GM12875 (cell line): ENCODE data around the gene MICAL3.

Experiments
- H3K4me3 ChIP-seq: one replicate; pipeline ENCODE4 v1.5.1; 2011; ENCODE audit warnings: low read depth, low read length, control low read depth
- CTCF ChIP-seq: IDR thresholded peaks from 2 replicates; pipeline ENCODE4 v1.5.1; 2011; ENCODE audit warnings: low read depth, mild to moderate bottlenecking, control low read depth, inconsistent platforms, low read length, moderate library complexity, borderline replicate concordance; ENCODE audit not compliant: insufficient read depth

Gene MICAL3

DNA sequence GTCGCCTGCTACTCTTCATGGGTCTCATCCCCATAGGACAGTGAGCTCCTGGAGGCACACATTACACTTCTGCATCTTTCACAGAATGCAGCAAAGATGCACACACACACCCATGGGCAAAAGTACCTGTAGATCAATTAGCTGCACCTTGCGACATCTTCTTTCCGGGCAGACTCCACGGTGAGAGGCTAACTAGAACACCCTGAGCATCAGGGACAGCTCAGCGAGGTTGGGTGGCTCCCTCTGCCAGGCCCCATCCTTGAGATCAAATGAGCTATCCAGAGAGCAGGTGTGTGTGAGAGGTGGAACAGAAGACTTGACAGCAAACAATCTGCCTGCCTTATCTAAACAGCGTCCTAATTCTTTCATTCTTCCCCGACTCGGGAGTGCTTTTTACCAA is 154.0 kb downstream of the MICAL3 start:
- H3K4me3 ChIP-seq = no peak overlapping the region

DNA sequence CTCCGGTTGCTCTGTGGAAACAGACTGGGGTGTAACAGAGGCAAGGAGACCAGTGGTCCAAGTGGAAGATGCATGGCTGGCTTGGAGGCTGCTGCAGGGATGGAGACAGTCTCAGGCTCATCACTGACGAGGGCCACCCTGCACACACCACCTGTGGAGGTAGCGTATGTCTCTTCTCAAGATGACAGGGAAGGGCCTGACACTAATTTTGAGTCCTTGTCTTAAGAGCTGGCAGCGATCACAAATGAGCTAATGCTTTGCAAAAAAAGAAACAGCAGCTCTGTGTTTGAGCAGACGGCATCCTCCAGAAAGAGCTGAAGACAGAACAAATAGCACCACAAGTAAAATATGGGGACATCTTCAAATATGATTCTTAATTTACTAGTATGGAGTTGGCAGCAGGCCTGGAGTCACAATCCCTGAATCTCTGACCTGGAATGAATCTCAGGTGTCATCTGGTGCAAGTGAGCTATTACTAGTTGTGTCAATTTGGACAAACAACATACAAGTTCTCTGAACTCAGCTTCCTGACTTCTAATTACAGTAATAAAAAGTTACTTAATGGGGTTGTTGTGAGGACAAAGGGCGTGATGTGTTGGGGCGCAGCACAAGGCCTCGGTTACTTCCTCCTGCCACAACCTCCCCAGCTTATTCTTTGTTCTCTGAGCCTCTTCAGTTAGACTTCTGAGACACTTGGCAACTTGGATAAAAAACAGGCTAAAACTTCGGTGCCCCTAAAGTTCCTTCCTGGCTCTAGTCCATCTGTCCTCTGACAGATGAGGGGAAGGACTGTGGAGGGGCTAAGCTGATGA is 154.9 kb downstream of the MICAL3 start:
- no peak for TF ChIP-seq CTCF
- no peak overlapping the region for H3K4me3 ChIP-seq

More for the DNA sequence above, 154.0 kb downstream of the MICAL3 start:
- TF ChIP-seq CTCF = no peak

DNA sequence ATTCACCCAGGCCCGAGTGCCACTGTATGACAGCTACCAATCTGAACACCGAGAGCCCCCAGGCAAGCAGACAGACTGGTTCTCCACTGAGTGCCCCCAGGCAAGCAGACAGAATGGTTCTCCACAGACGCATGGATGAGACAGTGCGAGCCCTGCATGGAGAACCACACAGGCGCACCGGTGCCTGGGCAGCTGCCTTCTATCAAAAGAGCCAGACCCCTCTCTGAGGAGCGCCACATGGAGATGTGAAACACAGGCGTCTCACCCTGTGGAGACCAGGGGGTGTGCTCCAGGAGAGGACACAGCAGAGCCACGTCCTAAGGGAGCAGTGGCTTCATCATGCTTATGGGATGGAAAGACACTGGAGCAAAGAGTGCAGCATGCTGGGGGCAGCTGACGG is 155.6 kb downstream of the MICAL3 start:
- TF ChIP-seq CTCF = no peak
- H3K4me3 ChIP-seq = no peak overlapping the region

DNA sequence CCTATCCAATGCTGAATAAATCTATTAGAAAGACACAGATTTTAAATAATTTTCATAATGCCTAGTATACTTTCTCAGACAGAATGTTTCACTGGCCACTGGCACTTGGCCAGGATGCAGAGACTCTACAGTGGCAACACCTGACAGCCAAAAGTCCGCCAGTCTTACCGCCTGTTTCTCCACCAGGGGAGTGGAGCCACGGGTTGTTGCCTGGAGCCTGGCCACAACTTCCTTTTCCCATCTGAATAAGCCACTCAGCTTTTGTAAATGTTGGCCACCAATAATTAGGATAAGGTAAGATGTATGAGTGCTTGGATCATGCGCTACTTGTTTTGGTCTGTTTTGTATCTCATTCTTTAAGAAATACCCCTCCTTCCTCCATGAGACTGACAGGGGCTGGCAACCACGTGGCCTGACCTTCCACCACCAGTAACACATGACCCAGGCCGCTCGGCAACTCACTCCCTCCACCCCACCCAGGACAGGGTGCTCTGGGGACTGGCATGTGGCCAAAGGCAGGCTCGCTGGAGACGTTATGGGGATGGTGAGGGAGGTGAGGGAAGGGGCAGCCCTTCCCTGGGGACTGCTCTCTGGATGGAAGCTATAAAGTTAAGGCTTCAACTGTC is 157.1 kb downstream of the MICAL3 start:
- H3K4me3 ChIP-seq = no peak overlapping the region
- no peak for TF ChIP-seq CTCF

DNA sequence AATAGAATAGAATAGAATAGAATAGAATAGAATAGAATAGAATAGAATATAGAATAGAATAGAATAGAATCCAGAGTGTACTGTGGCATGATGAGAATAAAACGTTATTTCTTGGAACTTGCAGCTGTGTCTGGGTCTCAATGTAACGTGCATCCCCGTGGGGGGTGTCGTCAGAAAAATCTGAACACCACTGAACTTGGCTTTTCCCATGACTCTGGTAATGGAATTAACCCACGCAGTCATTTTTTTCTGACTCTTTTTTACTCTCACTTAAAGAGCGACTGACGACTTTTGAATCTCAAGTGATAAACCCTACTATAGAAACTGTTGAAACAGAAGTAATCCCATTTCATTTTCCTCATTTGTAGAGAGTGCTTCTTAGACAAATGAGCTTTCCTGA is 157.7 kb downstream of the MICAL3 start:
- H3K4me3 ChIP-seq = no peak overlapping the region
- TF ChIP-seq CTCF = no peak

DNA sequence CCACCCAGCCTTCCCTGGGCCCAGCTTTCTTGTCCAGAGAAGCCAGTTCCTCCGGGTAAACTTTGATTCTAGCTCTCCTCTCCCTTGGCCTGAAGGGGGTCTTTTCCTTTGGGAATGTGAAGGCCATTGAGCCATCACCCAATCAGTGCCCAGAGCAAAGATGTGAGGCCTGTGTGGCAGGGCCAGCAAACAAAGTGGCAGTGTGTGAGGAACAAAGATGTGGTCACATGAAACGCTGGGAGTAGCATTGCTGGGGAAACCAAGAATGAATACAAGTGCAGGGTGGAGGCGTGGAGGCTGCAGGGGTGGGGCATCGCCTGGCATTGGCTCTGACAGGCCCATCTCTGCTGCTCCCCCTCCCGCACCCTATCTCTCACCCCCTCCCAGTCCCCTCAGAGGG is 158.2 kb downstream of the MICAL3 start:
- TF ChIP-seq CTCF = no peak
- H3K4me3 ChIP-seq = no peak overlapping the region

DNA sequence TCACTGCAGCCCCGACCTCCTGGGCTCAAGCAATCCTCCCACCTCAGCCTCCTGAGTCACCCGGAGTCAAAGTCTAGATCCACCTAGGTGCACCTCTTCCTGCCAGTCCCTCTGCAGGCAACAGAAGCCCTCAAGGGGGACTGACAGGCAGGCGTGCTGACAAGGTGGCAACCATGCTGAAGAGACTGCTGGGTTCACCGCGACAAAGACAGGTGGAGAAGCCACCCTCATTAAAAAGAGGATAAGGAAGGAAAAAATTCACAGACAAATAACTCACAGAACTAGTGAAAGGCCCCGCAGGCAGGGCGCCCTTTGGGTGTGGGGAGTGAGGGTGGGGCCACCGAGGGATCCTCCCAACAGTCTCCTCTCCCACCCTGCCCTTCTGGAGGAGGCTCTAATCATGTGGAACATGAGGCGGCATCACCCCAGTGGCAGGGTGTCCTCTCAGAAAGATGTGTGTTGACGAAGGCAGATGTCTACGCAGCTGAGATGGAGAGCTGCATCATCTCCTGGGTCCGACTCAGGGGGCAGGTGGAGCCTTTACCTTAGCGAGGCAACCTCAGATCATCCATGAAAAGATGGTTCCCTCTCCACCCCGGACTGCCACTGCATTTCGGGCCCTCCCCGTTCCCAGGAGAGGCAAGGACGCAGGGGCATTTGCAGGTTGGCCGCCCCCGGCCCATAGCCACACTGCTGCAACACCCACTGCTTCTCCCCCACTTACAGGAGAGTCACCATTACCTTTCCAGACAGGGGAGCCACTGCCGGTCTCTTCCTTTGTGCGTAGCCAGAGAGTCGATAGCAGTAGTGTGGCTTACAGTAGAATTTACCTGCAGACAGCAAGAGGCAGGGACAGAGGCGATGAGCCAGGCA is 158.9 kb downstream of the MICAL3 start:
- TF ChIP-seq CTCF = no peak
- no peak overlapping the region for H3K4me3 ChIP-seq
